ENCODE measurements around the gene RAMAC. TPM values are rescaled to one million over a fixed set of nuclear protein-coding genes. Genes with fewer than 3 reads are reported as not detected.
"Not testable (repeated sequence)": the region's sequence is repeated elsewhere in the genome, so short reads cannot be mapped to it uniquely, and the experiment has no call there.

The RAMAC gene
- total RNA-seq, 1 experiment from 2014 or later: 47.9 TPM

DNA sequence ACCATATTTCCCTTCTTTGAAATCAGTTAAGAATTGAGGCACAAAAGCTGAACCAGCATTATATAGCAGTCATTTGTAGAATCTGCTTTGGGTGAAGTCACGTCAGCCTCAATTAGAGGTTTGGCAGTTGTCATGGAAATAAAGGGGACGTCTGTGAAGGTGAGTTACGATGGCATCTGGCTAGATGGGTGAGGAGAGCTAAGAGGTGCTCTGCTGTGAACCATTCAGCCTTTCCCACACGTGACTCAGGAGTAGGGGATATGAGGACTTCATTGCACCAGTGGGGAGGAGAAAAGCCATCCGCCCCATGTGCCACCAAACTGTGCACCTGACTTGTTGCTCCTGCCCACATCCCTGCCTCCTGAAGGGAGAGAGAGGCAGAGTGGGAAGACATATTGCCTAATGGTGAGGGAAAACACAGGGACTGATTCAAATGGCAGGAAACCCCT lies 28.2 kb downstream of the RAMAC start:
- DNase-seq (ENCODE audit: low spot score): no peak

DNA sequence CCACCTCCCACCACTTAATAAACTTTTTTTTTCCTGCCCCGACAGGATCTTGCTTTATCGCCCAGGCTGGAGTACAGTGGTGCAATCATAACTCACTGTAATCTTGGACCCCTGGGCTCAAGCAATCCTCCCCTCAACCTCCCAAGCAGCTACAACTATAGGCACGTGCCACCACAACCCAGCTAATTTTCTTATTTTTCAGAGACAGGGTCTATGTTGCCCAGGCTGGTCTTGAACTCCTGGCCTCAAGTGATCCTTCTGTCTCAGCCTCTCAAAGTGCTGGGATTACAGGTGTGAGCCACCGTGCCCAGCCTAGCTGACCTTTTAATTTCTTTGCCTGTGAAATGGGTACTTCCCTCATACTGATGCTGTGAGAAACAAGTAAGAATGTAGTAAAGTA lies 29.4 kb downstream of the RAMAC start:
- no peak for DNase-seq (ENCODE audit: low spot score)

DNA sequence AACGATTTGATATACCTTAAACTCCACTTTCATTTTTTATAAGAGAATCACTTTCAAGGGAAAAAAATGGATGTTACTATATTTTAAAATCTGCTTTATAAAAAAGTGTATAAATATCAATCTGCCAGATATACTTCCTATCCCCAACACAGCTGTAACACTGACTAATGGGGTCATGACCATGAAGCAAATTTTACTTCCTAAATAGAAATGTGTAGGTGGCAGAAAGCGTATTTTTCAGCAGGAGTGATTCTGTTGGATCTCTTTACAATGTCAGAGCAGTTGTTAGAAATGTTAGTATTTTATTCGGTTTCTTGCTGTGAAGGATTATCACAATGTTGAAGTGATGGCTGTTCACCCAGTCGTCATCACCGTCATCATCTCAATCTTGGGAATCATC lies 30.9 kb downstream of the RAMAC start:
- no peak for DNase-seq (ENCODE audit: low spot score)

DNA sequence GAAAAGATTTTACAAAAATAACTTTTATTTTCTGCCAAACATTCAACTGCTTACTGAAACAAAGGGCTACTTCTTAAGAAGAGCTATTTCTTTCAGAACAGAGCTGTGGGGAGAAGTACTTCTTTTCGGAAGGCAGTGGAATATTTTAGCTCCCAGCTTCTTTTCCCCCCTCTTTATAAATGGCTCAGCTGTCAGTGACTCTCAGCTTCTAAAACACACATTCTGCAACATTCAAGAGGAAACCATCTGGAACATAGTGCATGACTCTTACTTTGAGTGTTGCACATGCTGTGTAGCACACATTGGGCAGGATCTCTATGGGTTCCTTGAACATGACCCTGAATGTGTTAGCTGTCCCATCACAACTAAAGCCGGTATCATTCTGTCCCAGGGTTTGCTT lies 32.4 kb downstream of the RAMAC start:
- DNase-seq (ENCODE audit: low spot score): no peak

DNA sequence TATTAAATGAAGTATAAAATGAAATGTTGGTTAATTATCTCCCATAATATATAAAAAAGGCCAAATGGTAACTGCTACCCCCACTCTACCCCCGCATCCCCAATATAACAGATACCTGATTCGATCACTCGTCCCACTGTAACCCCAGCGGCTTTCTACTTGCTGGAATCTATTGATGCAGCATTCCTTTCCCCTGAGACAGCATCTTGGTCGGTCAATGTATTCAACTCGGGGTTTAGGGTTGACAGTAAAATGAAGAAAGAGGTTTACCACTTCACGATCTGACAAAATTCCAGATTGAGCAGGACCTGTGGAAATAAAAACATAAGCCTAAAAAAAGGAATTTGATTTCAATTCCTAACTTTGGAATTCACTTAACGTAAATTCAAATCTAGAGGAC lies 44.0 kb downstream of the RAMAC start:
- no peak for DNase-seq (ENCODE audit: low spot score)

DNA sequence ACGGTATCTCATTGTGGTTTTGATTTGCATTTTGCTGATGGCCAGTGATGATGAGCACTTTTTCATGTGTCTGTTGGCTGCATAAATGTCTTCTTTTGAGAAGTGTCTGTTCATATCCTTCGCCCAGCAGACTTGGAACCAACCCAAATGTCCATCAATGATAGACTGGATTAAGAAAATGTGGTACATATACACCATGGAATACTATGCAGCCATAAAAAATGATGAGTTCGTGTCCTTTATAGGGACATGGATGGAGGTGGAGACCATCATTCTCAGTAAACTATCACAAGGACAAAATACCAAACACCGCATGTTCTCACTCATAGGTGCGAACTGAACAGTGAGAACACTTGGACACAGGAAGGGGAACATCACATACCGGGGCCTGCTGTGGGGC lies 45.2 kb downstream of the RAMAC start:
- DNase-seq (ENCODE audit: low spot score): not testable (repeated sequence)

DNA sequence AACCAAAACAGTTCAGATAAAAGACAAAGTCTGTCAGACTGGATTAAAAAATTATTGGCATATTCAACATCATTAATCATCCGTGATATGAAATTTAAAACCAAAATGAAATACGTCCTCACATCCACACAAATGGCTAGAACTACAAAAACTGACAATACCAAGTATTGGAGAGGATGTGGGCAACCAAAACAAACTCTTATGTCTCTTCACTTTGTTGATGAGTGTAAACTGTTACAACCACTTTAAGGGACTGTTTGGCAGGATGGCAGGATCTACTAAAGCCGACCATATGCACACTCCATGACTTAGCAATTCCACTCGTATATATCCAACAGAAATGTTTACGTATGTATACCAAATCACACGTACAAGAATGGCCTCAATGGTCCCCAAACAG lies 50.2 kb downstream of the RAMAC start:
- DNase-seq (ENCODE audit: low spot score): no peak

DNA sequence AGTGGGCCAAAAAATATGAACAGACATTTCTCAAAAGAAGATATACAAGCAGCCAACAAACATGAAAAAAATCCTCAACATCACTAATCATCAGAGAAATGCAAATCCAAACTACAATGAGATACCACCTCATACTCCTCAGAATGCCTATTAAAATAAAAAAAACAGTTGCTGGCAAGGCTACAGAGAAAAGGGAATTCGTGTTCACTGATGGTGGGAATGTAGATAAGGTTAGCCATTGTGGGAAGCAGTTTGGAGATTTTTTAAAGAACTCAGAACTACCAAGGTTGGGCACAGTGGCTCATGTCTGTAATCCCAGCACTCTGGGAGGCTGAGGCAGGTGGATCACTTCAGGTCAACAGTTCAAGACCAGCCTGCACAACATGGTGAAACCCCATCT lies 53.2 kb downstream of the RAMAC start:
- DNase-seq (ENCODE audit: low spot score): no peak

Other genes with a start within 250 kb of the RAMAC start
- gene FSD2, start 180.1 kb upstream of the RAMAC start, total RNA-seq (2014; rRNA removed; shearing (Covaris generic)): not detected in 2 replicates
- gene WHAMM, start 176.6 kb upstream of the RAMAC start, total RNA-seq (2014; rRNA removed; shearing (Covaris generic)): 2.5 and 7.1 TPM in 2 replicates
- gene HOMER2, start 33.5 kb upstream of the RAMAC start, total RNA-seq (2014; rRNA removed; shearing (Covaris generic)): 16.0 and 25.2 TPM in 2 replicates
- 27.5 and 39.5 TPM in 2 replicates for gene C15orf40, start 25.4 kb downstream of the RAMAC start, total RNA-seq (2014; rRNA removed; shearing (Covaris generic))
- 44.4 and 51.6 TPM in 2 replicates for gene BTBD1, start 81.0 kb downstream of the RAMAC start, total RNA-seq (2014; rRNA removed; shearing (Covaris generic))
- 0.04 TPM in 1 of 2 replicates, not detected in the other for gene TM6SF1, start 121.4 kb downstream of the RAMAC start, total RNA-seq (2014; rRNA removed; shearing (Covaris generic))
- 37.5 and 40.6 TPM in 2 replicates for gene HDGFL3, start 221.6 kb downstream of the RAMAC start, total RNA-seq (2014; rRNA removed; shearing (Covaris generic))

All from H4 (cell line).